ENCODE measurements around the gene SLK.

The SLK gene

DNA sequence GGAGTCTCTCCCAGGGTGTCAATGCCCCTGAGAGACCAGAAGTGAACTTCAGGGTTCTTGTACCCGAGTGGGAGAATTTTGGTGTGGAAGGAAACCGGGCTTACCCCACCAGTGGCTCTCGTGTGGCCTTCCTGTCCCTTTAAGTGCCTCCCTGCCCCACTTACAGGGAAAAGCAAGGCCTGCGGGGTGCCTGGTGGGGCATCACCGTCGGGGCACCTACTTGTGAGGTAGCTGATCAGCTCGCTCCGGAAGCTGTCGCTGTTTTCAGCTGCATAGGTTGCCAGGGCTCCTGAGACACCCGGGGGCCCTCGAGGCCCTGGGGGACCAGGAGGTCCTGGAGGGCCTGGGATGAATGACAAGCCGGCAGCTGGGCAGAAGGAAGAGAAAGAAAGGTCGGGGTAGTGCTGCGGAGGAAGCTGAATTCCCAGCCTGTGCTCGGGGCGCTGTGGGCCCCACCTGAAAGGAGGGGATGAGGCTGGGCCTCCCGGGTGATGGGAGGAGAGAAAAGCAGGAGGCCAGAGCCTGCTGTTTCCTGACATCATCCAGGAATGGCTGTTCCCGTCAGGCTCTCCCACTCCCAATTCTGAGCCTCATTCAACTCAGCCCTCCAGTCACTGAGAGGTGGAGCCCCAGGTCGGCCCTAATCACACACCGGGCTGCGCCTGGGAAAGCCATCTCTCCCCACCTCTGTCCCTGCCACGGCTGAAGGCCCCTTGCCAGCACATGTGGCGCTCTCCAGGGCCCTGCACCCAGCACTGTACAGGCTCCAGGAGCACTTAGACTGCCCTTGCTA is 67.7 kb downstream of the SLK start:
- DNase-seq (ENCODE audit: low read depth) = no peak

DNA sequence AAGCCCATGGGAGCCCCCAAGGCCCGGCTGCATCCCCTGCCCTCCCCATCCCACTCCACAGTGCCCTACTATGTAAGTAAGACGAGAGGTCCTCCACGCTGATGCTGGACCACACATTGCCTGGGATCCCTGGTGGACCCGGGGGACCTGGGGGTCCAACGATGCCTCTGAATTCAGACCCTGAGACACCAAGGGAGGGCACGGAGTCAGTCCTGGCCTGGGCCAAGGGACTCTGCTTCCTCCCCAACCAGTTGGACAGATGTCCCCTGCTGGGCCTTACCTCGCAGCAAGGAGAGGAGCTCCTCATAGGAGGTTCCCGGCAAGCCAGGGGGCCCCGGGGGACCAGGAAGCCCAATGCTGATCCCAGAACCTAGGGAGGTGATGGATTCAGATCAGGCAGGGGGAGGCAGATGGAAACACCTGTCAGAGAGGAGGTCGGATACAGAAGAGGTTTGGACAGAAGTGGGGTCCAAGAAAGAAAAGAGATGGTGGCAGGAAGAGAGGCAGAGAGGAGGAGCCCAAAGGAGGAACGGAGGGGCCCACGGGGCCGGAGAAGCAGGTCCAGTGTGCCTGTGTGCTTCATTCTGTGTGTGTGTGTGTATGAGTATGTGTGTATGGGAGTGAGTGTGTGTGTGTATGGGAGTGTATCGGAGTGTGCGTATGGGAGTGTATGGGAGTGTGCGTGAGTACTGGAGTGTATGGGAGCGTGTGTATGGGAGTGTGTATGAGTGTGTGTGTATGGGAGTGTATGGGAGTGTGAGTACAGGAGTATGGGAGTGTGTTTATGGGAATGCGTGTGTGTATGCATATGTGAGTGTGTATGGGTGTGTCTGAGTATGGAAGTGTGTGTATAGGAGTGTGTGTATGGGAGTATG is 68.5 kb downstream of the SLK start:
- DNase-seq (ENCODE audit: low read depth) = no peak

DNA sequence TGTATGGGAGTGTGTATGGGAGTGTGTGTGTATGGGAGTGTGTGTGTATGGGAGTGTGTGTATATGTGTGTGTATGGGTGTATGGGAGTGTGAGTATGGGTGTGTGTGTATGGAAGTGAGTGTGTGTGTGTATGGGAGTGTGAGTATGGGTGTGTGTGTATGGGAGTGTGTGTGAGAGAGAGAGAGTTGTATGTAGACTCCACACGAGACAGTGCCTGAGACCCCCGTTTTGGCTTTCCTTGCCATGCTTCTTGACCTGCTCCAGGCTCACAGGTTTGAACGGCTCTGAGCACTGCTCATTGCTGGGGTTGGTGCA is 69.1 kb downstream of the SLK start:
- no peak for DNase-seq (ENCODE audit: low read depth)

DNA sequence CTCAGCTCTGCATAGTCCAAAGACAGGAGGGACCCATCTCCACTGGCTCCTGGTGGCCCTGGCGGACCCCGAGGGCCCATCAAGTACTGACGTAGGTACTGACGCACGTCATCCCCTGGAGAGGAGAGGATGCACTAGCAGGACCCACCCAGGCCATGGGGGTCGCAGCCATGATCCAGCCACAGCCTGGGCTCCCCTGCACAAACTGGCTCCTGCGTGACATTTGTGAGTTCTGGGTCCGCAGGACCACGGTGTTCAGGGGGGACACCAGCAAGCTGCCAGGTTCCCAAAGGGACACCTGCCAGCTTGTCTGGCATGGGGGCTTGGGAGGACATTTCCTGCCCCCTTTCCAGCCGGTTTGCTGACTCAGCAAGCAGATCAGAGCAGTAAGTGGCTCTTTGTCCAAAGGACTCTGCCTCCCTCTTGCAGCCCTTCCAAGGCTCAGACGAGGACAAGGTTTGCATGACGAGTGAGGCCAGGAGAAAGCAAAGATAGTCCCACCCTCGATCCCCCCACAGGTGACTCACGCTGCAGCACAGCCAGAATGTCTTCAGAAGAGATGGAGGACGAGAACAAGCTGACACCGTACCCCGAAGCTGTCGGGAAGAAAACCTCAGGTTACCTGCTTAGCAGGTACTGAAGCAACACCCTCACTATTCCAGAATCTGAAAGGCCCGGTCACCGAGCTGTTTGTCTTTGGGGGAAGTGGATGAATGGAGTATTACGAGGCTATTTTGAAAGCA is 69.7 kb downstream of the SLK start:
- DNase-seq (ENCODE audit: low read depth) = no peak

DNA sequence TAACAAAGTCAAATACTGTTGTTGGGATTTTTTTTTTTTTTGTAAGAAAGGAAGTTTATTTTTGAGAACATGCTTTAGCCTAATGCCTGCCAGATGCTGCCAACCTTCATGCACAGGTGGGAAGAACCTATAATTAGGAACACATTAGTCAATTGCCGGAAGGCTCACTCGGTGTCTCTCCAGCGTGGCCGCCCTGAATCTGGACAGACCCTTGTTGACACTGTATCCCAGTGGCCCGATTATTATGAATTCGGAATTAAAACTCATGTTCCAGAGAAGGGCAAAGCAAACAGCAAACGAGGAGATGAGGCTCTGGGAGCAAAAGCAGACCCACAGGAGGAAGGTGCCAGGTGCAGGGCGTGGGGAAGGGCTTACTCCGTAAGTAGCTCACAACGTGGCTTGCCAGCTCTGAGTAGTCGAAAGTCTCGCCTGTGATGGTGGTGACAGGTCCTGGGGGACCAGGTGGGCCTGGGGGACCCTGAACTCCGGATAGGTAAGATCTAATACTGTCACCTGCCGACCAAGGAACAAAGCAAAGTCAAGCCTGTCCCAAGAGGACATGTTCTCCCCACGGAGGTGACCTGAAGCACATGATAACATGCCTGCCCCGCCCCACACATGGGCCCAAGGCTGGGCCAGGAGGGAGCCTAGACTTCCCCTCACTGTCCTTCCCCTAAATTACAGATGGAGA is 70.5 kb downstream of the SLK start:
- no peak for DNase-seq (ENCODE audit: low read depth)

DNA sequence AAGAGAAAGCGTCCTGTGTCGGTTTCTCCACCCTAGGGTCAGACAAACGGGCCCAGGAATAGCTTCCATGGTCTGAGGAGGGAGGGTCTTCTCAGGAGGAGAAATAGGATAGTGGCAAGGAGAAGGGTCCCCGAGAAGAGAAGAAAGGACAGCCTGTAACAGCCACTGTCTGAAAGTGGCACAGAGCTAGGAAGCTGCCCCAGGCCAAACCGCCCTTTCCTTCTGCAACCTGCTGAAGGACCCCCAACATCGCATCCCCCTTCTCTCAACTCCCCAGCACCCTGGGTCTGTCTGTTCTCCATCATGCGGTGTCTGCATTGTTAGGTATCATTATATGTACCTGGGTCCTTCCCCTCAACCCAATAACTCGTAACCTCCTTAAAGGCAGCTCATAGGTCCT is 71.6 kb downstream of the SLK start:
- DNase-seq (ENCODE audit: low read depth) = no peak

DNA sequence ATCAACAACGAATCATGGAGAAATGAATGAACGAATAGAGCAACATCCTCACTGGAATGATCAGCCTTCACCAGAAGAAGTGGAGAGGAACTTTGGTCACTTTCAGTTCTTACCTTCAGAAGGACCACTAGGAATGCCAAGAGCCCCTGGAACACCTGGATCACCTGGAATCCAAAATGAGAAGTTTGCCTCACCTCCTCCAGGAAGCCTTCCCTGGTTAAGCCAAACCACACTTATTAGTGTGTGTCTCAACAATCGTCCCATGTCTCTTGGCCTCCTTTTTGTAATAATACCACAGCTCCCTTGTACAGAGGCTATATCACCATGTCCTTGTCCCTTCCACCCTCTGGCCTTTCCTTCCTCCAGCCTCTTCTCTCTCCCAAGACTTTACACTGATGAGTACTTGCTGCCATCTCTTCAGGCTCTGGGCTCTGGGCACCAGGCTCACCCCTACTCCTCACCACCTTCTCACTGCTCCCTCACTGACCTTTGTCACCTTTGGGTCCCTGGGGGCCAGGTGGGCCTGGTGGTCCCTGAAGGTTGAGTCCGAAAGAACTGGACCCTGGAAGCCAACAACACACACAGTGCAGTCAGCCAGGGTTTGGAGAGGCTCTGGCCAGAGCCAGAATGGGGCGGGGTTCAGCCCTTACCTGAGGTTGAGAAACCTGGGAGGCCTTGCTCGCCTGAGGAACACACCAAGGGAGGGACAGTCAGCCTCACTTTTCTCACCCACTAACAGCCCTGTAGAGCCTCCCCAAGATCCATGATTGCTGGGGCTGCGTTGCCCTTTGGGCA is 72.2 kb downstream of the SLK start:
- no peak for DNase-seq (ENCODE audit: low read depth)

DNA sequence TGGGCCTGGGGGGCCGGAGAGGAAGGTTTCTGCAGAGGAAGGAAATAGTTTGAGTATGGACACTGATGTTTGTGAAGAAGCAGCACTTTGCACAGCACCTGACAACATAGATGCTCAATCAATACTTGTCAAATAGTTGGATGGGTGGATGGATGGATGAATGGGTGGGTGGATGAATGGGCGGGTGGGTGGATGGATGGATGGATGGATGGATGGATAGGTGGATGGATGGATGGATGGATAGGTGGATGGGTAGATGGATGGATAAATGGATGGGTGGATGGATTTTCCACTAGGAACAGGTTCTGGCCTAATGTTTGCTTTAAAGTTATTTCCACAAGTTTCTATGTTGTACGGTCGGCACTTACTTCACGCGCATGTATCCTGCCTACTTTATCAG is 73.4 kb downstream of the SLK start:
- DNase-seq (ENCODE audit: low read depth) = no peak

DNA sequence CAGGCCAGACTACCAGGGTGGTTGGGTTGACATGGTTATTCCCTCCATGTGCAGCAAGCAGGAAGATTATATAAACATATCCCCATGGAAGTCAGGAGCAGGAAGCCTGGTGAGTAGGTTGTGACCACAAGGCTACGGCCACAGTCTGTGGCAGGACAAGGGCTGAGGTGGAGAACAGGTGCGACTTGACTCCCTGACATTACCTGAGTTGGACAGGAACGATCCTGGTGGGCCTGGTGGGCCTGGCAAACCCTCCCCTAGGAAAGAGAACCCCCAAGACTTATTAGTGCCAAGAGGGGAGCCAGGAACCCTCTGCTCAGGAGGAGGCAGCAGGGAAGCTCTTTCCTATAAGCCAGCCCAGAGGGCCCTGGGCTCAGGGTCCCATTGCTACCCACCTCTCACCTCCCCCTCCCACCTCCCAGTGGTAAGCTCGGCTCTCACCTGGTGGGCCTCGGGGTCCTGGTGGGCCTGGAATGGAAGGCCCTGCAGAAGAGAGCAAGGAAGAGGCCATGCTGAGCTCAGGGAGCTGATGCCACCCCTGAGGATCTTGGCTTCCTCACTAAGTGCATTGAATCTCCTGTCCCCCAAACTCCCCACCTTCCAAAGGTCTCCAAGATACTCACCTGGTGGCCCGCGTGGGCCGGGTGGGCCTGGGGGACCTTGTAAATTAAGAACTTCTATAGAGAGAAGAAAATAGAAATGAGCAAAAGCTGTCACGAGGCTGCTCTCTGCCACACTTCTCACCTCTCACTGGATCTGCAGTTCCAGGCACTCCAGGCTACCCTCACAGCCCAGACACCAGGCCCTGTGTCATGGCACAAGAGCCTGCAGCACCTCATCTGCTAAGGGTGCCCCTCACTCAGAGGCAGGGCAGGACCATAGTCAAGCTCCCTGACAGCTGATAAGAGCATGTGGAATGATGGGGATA is 74.2 kb downstream of the SLK start:
- no peak for DNase-seq (ENCODE audit: low read depth)

DNA sequence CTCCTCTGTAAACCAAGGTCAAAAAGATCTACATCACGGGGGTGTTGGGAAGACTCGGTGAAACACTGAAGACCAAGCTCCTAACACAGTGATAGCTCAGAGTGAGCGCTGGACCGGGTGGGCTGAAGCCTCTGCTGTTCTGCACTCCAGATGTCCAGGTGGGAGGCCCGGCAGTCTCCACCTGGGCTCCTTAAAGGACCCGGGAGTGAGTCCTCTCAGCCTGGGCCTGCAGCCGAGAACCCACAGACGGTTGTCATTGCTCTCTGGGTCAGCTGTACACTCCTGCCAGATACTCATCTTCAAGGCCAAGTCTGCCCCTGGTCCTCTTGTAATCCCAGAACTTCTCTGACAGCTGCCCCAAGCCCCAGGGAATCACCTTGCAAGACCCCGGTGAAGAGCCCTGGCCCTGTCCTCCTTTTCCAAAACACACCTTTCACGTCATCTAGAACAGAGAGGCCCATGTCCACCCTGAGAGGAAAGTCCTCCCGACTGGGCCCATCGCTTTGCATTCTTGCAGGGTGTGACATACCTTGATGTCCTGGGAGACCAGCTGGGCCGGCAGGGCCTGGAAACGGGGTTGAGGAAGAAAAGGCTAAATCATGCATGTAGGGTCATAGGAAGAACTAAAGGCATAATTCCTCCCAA is 75.1 kb downstream of the SLK start:
- DNase-seq (ENCODE audit: low read depth) = no peak

DNA sequence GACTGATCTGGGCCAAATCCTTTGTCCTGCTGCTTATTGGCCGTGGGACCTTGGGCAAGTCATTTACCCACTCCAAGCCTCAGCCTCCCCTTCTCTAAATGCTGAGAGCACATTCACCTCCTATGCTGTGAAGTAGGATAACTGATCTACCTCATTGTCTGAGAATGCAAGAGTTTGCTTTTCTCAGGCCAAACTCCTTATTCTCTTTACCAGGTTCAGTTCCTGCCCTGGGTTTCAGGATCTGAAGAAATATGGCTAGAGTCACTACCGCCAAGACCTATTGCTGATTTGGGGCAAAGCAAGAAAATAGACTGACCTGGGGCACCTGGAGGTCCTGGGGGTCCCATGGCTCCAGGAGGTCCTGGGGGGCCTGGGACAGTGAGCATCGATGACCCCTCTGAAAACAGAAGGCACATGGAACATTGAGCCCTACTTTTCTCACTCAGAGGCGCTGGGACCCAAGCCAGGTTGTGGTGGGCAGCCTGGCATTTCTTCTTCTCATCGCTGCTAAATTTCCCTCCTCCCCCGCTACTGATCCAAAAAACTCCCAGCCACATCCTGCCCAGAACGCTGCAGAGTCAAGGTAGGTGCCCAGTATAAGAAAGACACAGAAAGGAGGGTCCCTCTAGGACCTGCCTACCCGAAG is 76.4 kb downstream of the SLK start:
- DNase-seq (ENCODE audit: low read depth) = no peak

DNA sequence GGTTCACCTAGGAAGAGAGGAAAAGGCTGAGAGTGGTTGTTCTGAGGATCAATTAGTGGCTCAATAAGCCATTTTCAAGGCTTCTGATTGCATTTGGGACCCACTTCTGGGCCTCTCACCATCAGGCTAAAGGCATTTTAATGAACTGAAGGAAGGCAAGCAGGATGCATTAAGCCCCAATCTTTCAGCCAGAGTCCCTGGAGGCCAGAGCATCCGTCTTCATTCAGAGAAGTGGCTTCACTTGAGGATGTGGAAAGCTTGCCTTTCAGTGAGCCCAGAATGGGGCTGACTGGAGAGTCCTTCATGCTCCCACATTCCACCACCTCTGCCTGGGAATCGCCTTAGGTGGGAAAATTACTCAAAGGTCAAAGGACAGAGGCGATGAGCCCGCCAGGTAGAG is 76.9 kb downstream of the SLK start:
- DNase-seq (ENCODE audit: low read depth) = no peak

DNA sequence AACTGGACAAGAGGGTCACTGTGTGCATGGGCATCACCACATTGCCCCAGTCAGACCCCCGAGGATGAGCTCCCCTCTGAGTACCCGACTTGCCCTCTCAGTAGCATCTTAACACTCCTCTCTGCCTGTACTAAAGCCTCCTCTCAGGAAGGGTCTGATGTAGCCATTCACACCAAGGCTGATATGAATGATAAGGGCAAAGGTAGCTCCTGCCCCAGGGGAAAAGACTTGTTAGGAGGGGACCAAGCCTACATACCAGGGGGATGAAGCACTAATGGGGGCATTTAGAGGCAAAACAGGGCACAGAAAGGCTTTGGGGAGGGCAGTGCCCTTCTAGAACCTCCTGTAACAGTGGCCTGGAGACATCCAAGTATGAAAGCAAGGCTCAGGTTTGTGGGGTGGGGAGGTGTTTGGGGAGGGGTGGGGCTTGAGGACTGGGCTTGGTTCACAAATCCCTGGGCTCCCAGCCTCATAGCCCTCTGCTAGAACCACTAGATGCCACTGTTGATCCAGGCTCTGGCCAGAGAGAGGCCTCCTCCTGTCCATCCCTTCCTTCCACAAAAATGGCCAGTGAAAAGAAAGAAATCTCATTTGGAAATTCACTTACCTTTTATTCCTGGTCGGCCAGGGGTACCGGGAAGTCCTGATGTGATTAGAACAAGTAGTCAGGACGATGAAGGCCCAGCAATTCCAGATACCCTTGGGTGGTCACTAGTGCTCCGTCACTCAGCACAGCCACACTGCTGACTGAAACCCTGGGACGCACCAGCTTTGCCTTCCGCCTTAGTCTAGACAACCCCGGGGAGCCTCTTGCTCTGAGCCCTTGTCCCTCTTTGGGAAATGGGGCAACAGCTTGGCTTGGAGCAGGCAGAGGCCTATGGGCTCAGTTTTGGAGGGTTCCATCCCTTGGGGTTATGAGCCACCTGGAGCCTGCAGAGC is 78.5 kb downstream of the SLK start:
- no peak for DNase-seq (ENCODE audit: low read depth)

DNA sequence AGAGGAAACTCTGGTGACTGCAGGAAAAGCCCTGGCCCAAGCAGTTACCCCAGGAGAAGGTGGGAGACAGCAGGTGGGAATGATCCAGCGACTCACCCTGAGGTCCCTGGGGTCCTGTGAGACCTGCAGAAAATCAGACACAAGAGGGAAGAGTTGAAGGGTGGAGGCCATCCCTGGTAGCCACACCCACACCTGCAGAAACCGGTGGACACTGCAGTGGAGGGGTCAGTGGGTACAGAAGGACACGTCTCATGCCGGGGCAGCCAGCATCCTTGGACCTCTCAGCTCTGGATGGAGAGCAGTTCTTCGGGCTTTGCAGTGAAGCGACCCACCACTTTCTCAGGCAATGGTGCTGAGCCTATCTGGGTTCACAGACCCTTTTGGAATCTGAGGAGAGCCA is 79.7 kb downstream of the SLK start:
- DNase-seq (ENCODE audit: low read depth) = no peak

DNA sequence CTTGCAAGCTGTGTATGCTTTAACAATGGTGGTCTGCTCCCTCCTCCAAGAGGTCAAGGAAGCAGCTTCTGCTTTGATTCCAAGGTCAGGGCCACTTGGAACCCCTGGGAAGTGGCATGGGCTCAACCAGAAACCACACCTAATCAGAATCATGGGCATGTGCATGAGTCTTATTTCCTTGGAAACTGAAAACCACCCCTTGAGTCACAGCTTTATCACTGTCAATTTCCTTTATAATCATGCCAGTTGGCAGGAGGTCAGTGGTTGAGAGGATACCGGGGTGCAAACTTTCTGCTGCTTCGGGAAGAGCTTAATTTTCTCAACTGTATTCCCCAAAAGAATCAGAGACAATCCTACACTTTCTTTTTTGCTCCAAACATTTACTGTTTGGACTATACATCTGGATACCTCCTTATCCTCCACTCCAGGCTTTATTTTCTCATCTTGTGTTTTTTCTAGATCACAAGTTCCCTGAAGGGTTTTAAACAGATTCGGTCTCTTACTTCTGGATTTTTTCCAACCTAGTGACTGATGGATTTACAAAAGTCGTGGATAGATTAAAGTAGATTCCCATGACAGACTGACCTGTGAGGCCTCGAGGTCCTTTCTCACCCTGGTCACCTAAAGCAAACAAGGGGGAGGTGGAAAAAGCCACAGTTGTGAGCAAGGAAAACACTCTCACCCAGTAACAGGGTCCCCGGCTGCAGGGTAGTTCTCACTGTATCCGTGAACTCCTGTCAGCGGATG is 82.7 kb downstream of the SLK start:
- no peak for DNase-seq (ENCODE audit: low read depth)

DNA sequence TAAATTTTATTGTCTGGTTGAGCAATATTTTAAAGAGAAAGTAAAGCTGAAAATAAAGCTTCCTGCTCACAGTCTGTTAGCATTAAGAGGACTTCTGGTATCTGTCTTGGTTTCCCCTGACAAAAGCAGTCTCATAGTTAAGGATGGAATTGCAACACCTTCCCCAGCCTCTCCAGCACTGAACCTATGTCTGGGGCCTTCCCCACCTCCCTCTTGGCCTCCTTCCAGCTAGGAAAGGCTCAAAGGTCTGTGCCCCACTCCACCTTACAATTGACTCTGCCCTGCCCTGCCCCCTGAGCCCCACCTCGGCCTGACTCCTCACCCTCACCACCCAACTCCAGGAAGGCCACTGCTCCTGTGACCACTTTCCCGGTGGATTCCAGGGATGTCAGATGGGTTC is 85.5 kb downstream of the SLK start:
- no peak for DNase-seq (ENCODE audit: low read depth)

DNA sequence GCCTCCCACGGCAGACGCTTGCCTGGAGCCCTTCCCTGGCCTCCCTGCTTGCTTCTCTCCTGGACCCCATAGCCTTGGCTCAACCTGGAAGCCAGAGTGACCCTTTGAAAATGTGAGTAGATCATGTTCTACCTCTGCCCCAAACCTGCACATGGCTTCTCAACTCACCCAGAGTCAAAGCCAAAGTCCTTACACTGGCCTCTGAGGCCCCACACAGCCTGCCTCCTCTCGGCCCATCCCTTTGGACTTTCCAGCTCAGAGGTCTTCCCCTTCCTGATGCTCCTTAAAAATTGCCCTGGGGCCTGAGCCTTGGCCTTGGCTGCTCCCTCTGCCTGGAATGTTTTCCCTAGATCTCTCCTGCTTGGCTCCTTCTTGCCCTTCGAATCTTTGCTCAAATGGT is 86.3 kb downstream of the SLK start:
- no peak for DNase-seq (ENCODE audit: low read depth)

DNA sequence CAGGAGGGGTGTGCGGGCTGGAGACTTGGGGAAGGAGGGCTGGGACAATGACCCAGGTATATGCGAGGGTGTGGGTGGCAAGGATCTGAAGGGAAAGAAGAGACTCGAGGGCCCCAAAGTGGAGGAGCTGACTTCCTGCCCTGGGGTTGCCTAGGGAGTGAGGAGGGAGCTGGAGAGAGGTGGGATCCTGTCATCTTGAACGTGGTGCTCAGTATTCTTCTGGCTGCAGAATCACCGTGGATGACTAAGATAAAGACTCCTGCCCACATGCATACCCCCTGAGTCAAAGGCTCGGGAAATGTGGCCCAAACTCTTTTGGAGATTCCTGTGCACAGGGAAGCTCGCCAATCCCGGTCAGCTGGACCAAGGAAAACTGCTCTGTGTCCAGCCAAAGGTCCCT is 87.5 kb downstream of the SLK start:
- no peak for DNase-seq (ENCODE audit: low read depth)

Measured in CMK (cell line).